Cardiac septum (tissue), 1 donor: ENCODE measurements around the gene SERPINB11. TPM values are rescaled to one million over a fixed set of nuclear protein-coding genes. Genes with fewer than 3 reads are reported as not detected.
"Not testable (repeated sequence)": the region's sequence is repeated elsewhere in the genome, so short reads cannot be mapped to it uniquely, and the experiment has no call there.

ENCODE experiments used
- DNase-seq: peaks from one replicate; pipeline ENCODE4 v3.0.0-alpha.2; 2020; ENCODE audit warnings: low spot score
- intact Hi-C: fragments of 100-400 bp; cut with DNase I; formaldehyde crosslinking; loops from one replicate; pipeline ENCODE4 v1.14.0; 2022
- long read RNA-seq: library from polyadenylated mRNA; unstranded; transcript quantifications from one replicate; pipeline ENCODE4 v2.0.0, GENCODE V29; 2021
- total RNA-seq: library from RNA; stranded (reverse); fragmentation: NEBNext Ultra II Directional; extraction: Animal tissue kit (Norgen Biotek cat#: 25700); gene quantifications from one replicate; pipeline ENCODE4 v1.2.1, GENCODE V29; 2021
- donor health status: DM: no; HTN: no; CAD: no.

SERPINB11 gene
- not detected for total RNA-seq
- long read RNA-seq, result 0 reads

- intact Hi-C loops, result no loop called here
- DNase-seq, result no peak
These were observed at the start of gene SERPINB11 for GRCh38 chr18:63702660-63703059. TSS of gene SERPINB11 (plus strand) at chr18:63702960. CDS start at chr18:63710194, 7,234 bp downstream.

DNA sequence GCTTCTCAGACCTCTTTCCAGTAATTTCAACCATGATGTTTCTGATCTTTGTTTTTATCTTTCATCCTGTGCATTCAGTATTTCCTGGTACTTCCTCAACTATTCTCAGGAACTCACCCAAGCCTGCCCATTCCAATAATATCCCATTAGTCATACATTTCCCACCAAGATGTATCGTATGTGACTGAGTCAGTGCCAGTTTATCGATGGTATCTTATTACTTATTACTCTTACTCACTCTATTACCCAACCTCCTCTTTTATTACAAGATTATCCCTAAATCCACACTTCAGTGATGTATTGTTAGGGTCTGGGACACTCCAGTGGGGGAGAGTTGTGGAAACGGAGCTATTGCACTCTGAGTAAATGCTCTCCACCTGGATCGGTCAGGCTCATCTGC lies 43.8 kb upstream of the SERPINB11 start:
- DNase-seq, intact Hi-C loops: not testable (repeated sequence)

- intact Hi-C loops, DNase-seq: not testable (repeated sequence)
These were observed 41.0 kb upstream of the SERPINB11 start, which contains the start of gene SERPINB3 for GRCh38 chr18:63661750-63662149. TSS of gene SERPINB3 (minus strand) at chr18:63661893. CDS start at chr18:63661216, 677 bp downstream.

GRCh38 chr18:63664571-63664970 lies 38.2 kb upstream of the SERPINB11 start:
- intact Hi-C loops, result no loop called here
- DNase-seq, result no peak

DNA sequence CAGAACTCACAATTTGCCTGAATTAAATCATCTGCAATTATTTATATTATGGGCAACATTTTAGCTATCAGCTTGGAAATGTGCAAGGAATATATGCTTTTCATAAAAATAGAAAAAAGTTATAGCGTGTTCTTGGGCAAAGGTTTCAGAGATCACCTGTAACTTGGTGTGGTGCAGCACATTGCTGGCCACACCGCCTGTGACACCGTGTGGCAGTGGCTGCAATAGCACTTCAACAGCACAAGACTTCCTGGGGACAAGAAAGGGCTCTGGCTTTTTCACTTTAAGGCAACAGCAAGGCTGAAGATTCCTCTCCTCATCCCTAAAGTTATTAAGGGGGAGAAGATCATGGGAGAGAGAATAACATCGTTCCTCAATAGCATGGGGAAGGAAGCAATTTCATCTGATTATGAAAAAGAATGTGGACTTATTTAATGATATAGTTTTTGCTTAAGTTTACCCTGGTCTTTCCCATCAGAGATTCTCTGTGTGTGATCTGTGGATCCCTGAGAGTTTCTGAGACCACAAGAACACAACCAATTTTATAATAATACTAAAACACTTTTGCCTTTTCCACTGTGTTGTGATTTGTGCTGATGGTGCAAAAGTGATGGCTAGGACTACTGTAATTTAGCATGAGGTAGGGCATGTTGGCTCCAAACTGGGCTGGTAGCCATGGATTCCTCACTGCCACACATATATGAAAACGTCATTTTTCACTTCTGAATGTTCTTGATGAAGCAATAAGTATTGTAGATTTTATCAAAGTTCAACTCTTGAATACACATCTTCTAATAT lies 26.0 kb upstream of the SERPINB11 start:
- DNase-seq, result no peak
- intact Hi-C loops, result no loop called here

GRCh38 chr18:63677500-63678225 lies 25.1 kb upstream of the SERPINB11 start:
- intact Hi-C loops, result no loop called here
- no peak for DNase-seq

GRCh38 chr18:63679820-63680606 lies 22.7 kb upstream of the SERPINB11 start:
- intact Hi-C loops, result no loop called here
- DNase-seq, result no peak

GRCh38 chr18:63681449-63682340 lies 21.1 kb upstream of the SERPINB11 start:
- no peak for DNase-seq
- intact Hi-C loops, result no loop called here

- no peak for DNase-seq
- intact Hi-C loops, result no loop called here
These were observed 19.6 kb upstream of the SERPINB11 start for GRCh38 chr18:63683152-63683551.

GRCh38 chr18:63683890-63684289 lies 18.9 kb upstream of the SERPINB11 start:
- intact Hi-C loops, result no loop called here
- DNase-seq, result no peak

DNA sequence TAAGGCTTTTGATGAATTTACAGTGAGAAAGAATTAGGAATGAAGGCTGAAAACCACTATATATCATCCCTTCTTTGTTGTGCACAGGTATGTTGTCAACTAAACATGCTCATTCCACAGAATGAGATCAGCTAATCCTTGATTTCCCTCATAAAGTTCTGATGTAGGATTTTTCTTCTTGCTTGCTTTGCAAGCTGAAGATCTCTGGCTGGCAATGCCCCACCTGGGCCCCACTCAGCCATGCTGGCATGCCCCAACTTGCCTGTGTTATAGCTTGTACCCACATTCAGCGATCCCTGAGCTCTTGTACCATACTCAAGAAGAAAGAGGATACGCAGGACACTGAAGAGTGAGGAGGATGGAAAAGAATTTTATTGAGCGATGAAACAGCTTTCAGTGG lies 18.0 kb upstream of the SERPINB11 start:
- intact Hi-C loops, result no loop called here
- DNase-seq, result no peak

DNA sequence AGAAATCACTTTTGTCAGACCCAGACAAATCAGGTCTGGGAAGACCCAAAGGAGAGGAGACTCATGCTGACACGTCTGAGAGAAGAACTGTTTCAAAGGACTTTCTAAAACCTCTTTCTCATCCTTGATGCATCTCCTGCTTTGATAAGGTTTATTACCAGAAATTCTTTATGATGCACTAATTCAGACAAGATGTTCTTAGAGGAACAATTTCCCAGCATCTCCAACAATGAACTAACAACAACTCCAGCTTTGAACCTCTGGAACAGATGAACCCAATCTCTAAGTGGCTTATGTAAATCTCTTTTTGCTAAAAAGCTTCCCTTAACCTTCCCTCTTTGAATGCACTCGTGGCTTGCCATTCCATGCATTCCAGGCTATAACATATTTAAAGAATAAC lies 15.9 kb upstream of the SERPINB11 start:
- intact Hi-C loops, result no loop called here
- no peak for DNase-seq

GRCh38 chr18:63689064-63689463 lies 13.7 kb upstream of the SERPINB11 start:
- no peak for DNase-seq
- intact Hi-C loops, result no loop called here

- intact Hi-C loops, result no loop called here
These were observed 5.6 kb upstream of the SERPINB11 start for GRCh38 chr18:63697097-63697660.

GRCh38 chr18:63700501-63700900 lies 2.3 kb upstream of the SERPINB11 start:
- DNase-seq, result no peak
- intact Hi-C loops, result no loop called here

More at GRCh38 chr18:63697097-63697660, 5.6 kb upstream of the SERPINB11 start:
- no peak for DNase-seq

GRCh38 chr18:63701952-63702351 lies 808 bp upstream of the SERPINB11 start:
- DNase-seq, result no peak
- intact Hi-C loops, result no loop called here

- no peak for DNase-seq
- intact Hi-C loops, result no loop called here
These were observed 2.6 kb downstream of the SERPINB11 start for GRCh38 chr18:63705401-63705800.

- DNase-seq, result no peak
- intact Hi-C loops, result no loop called here
These were observed 5.1 kb downstream of the SERPINB11 start for GRCh38 chr18:63707816-63708215.

DNA sequence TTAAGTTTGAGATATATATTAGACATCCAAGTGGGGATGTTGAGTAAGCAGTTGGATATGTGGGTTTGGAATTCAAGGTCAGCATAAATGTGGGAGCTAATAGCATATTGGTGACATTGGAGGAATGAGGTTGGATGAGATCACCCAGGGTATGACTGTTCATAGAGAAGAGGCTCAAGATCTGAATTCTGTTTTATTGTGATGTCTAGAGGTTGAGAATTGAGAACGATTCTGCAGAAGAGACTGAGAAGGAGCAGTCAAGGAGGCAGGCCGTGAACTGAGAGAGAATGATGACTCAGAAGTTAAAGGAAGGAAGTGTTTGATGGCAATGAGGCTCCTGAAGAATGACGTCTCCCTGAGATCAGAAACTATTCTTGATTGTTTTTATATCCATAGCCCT lies 5.9 kb downstream of the SERPINB11 start:
- intact Hi-C loops, result no loop called here

More for the DNA sequence above, 5.9 kb downstream of the SERPINB11 start:
- no peak for DNase-seq
